NCI-H460 (cell line): Measurements from ENCODE around the gene FBXL19. TPM values are rescaled to one million over a fixed set of nuclear protein-coding genes. Genes with fewer than 3 reads are reported as not detected.
"Not testable (repeated sequence)": the region's sequence is repeated elsewhere in the genome, so short reads cannot be mapped to it uniquely, and the experiment has no call there.

ENCODE experiments used
- DNase-seq: peaks from one replicate; pipeline ENCODE4 v3.0.0-alpha.2; 2016; ENCODE audit warnings: low read depth; ENCODE audit errors: extremely low read depth
- total RNA-seq: library from RNA; depleted of rRNA; stranded (reverse); fragments of >200 nt; shearing (Covaris generic); gene quantifications from 2 replicates; pipeline ENCODE4 v1.2.3, GENCODE V29; 2014

Gene FBXL19
- total RNA-seq, 1 experiment from 2014 or later, result 12.3 TPM

GRCh38 chr16:30921748-30922419, 1.5 kb upstream of the FBXL19 start:
- peak; percentile 83 for DNase-seq

DNA sequence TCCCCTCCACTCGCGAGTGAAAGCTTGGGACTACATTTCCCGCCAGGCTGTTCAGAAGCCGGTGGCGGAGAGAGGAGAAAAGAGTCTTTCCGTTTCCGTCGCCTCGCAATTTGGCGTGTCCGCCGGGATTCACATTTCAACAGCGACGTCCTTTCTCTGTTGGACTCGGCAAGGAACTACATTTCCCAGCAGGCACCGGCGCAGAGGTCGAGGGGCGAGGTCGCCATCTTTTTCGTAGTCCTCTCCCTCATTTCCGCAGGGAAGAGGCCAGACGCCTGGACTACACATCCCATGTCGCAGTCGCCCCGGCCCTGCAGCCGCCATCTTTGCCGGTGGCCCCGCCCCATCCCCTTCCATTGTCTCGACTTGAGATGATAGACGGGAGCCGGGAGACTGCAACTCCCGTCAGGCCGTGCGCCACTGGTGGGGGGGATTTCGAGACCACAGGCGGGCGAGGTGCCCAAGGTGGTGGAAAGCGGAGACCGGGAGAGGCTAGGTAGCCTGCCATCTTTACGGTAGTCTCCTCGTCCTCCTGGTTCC, 882 bp upstream of the FBXL19 start:
- DNase-seq, result peak; percentile 99

DNA sequence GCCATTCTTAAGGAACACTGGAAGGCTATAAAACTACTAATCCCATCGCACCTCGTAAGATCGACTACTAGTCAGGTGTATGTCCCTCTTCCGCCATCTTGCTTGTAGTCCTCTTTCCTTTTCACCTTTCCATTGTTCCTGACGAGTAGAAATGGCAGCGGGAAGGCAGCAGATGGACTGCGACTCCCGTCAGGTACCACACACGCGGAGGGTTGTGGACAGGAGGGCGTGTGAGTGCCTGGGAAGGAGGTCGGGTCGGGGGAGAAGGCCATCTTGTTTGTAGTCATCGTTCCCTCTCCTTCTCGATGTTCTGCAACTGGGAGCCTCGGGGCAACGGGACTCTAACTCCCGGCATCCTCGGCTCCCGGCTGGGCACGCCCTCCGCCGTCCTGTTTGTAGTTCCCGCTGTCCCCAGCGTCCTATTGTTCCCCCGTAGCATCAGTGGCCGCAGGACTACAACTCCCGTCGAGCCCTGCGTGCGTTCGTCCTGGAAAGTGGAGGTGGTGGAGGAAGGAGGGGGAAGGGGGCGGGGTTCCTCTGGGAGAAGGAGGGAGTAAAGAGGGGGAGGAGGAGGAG, 324 bp upstream of the FBXL19 start:
- DNase-seq, result peak; percentile 100

- DNase-seq, result no peak
These were observed 922 bp downstream of the FBXL19 start for GRCh38 chr16:30924076-30924912.

DNA sequence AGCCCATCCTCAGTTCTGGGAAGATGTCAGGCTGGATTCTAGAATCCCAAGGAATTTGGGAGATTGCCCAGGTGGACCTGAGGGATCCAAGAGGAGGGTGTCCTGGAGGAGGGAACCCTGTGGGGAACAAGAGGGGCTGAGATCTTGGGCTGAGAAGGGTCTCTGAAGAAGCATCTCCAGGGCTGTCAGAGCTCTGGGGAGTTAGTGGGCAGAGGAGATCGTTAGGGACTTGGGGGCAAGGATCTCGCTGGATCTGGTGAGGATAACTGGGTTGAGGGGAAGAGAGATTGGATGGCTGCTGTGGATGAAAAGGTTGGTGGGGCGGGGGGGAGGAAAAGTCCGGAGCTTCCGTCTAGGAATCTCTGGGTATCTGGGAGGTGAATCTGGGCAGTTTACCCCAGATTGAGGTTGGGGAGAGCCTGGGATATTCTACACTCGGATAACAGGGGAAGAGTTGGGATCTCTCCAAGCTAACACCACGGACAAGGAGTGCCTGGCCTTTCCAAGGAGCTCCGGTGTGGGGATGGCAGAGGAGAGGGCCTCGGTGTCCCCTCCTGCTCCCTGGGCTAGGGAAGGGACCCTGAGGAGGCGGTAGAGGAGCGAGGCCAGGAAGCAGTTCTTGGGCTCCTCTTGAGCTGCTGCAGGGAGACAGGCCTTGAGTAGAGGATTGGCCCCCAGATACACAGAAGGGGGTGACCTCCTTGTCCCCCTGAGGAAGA, 1.7 kb downstream of the FBXL19 start:
- no peak for DNase-seq

GRCh38 chr16:30925632-30925987, 2.2 kb downstream of the FBXL19 start:
- no peak for DNase-seq

DNA sequence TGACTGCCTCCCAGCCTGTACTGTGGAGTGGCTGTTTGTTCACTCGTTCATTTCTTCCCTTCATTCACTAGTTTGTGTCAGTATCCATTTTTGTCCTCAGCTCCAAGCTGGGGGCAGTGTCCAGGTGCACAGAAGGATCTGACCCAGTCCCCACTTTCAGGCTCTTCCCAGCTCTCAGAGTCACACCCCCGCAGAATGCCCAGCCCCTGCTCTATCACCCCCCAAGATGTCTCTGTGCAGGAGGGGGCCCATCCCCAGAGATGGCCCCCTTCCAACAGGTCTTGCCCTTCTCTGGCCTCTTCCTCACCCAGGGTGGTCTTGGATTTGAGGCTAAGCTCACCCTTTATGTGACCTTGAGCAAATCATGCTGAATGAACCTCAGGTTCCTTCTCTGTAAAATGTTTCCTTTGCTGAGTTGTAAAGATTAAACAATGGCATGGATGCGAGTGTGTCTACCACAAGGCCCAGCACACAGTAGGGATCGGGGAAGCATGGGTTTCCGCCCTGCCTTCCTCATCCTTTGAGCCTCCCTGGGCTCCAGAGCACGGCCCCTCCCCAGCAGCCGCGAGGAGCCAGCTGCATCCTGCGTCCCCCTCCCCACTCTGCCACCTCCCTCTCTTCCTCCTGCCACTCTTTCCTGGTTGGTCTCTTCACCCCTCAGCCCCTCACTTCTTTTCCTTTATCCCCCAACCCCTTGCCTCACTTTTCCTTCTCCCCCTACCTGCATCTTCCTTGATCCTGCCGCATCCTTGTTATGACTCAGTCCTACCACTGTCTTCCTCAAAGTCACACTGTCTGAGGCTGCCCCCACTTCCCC, 2.8 kb downstream of the FBXL19 start:
- no peak for DNase-seq

GRCh38 chr16:30926937-30927788, 3.8 kb downstream of the FBXL19 start:
- no peak for DNase-seq

DNA sequence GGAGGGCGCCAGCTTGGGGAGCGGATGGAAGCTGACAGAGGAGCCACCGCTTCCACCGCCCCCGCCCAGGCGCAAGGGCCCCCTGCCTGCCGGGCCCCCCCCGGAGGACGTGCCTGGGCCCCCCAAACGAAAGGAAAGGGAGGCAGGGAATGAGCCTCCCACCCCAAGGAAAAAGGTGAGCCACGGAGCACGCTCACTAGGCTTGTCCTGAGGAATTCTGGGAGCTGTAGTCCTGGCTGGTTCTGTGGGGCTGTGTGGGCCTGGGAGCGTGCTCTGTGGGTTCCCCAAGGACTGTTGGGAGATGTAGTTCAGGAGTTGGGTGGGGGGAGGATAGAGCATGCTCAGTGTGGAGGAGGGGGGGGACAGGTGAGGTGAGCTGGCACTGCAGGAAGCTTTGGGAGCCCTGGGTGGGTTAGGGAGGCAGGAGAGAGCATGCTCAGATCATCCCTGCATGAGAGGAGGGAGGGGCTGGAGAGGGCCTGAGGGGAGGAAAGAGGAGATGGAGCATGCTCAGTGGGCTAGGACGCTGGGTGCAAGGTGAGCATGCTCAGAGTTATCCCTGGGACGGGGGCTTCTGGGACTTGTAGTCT, 4.5 kb downstream of the FBXL19 start:
- peak; percentile 49 for DNase-seq

GRCh38 chr16:30928390-30928789, 5.0 kb downstream of the FBXL19 start:
- DNase-seq, result no peak

GRCh38 chr16:30929167-30929566, 5.8 kb downstream of the FBXL19 start:
- no peak for DNase-seq

DNA sequence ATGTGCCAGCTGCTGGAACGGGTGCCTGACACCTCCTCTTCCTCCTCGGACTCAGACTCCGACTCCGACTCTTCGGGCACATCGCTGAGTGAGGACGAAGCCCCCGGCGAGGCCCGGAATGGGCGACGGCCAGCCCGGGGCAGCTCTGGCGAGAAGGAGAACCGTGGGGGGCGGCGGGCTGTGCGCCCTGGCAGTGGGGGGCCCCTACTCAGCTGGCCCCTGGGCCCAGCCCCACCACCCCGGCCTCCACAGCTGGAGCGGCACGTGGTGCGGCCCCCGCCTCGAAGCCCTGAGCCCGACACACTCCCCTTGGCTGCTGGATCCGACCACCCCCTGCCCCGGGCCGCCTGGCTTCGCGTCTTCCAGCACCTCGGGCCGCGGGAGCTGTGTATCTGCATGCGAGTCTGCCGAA, 6.8 kb downstream of the FBXL19 start:
- DNase-seq, result no peak

- no peak for DNase-seq
These were observed 7.8 kb downstream of the FBXL19 start for GRCh38 chr16:30931068-30931650.

DNA sequence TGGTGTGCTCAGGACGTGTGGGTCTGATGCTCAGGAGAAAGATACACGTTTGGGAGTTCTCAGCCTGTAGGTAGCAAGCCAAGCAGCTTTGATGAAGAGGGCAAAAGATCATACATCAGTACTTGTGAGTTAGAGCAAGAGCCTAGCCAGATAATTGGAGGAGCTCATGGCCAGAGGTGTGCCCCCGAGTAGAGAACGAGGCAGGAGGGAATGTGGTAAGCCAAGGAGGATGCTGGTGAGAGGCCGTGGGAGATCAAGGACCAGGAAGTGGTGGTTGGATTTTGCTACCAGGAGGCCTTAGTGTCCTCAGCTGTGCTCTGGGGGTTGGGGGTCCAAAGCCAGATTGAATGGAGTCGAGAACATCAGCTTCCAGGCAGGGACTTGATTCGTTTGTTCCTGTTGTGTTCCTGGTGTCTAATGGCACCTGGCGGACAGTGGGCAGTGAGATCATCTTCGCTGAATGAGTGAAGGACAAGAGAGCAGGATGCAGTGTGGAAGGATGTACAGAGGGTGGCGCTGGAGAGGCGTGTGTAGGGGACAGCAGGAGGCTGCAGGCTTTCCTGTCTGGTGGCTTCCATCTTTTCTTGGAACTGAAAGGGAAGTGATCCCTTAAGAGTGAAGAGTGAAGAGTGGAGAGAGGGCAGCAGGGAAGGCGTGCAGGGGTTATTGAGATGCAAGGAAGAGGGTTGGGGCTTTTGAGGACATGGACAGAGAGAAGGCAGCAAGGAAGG, 11.6 kb downstream of the FBXL19 start:
- DNase-seq, result peak; percentile 38

DNA sequence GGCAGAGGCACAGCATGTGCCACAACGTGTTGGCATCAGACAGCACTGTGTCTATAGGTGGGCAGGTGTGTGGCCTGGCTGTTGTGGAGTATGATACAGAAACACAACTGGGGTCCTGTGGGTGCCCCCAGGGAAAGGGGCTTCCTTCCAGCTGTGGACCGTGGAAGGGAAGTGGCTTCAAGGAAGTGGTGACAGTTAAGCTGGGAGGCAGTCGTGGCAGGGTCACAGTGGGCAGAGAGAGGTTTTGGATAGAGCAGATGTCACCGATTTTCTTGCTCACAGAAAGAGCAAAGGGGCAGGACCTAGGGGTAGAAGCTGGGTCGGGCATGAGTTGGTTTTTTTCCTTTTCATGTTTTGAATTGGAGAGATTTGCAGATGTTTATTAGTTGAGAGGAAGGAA, 14.3 kb downstream of the FBXL19 start:
- no peak for DNase-seq

DNA sequence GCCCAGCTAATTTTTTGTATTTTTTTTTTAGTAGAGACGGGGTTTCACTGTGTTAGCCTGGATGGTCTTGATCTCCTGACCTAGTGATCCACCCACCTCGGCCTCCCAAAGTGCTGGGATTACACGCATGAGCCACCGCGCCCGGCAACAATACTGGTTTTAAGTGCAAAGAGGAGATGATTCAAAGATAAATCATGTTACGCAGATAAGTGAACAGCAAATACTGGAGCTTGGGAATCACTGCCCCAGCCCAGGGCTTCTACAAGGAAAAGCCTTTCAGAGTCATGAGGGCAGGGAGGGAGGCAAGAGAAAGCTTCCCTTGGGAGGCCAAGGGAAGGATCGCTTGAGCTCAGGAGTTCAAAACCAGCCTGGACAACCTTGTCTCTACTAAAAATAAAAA, 16.2 kb downstream of the FBXL19 start:
- not testable (repeated sequence) for DNase-seq

GRCh38 chr16:30941600-30942425, 18.4 kb downstream of the FBXL19 start:
- peak; percentile 78 for DNase-seq
